Neuron (in vitro differentiated cells): Measurements from ENCODE around the gene TBL1Y.
"Not testable (repeated sequence)": the region's sequence is repeated elsewhere in the genome, so short reads cannot be mapped to it uniquely, and the experiment has no call there.

ENCODE experiments used
- H2AFZ ChIP-seq: one replicate; pipeline ENCODE4 v1.6.1; 2013; ENCODE audit warnings: low read depth, mild to moderate bottlenecking, inconsistent platforms, low read length, moderate library complexity
- H3K27me3 ChIP-seq: one replicate; pipeline ENCODE4 v1.6.1; 2013; ENCODE audit warnings: low read length; ENCODE audit not compliant: insufficient read depth
- H3K36me3 ChIP-seq: one replicate; pipeline ENCODE4 v1.6.1; 2013; ENCODE audit warnings: low read length; ENCODE audit not compliant: insufficient read depth
- H3K4me1 ChIP-seq: one replicate; pipeline ENCODE4 v1.6.1; 2013; ENCODE audit warnings: low read length; ENCODE audit not compliant: insufficient read depth
- H3K4me3 ChIP-seq: 2 replicates; pipeline ENCODE4 v1.5.1; 2013; ENCODE audit warnings: mild to moderate bottlenecking, low read length, moderate library complexity
- H3K9me3 ChIP-seq: one replicate; pipeline ENCODE4 v1.6.1; 2013; ENCODE audit warnings: low read length

The TBL1Y gene

DNA sequence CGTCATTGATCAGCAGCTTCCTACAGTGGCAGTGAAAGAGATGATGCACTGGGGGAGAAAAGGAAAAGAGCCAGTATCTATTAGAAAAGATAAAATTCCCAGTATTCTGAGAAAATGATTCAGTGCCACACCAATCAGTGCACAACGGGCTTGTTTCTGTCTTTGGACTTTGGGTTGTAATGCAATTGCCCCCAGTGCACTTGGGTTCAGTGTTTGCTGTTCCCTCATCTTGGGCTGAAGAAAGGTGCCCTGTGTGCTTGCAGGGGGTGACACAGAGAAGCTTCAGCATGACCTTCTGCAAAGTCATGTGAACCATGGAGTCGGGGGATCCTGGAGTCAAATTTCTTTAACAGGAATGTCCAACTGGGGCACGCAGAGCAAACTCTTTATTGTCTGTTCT lies 131.5 kb downstream of the TBL1Y start:
- H3K4me3 ChIP-seq = no peak overlapping the region
- H3K36me3 ChIP-seq = no peaks in the 10 kb centered on the region
- H2AFZ ChIP-seq = no peak overlapping the region
- H3K4me1 ChIP-seq = no peaks in the 10 kb centered on the region
- no peaks in the 10 kb centered on the region for H3K27me3 ChIP-seq
- no peaks in the 10 kb centered on the region for H3K9me3 ChIP-seq

- H2AFZ ChIP-seq, H3K27me3 ChIP-seq, H3K4me3 ChIP-seq, H3K36me3 ChIP-seq, H3K9me3 ChIP-seq, H3K4me1 ChIP-seq: not testable (repeated sequence)
Observed at GRCh38 chrY:7052461-7052860, 142.0 kb downstream of the TBL1Y start.

- H3K4me1 ChIP-seq = no peaks in the 10 kb centered on the region
- H2AFZ ChIP-seq = no peak overlapping the region
- H3K27me3 ChIP-seq = no peaks in the 10 kb centered on the region
- H3K9me3 ChIP-seq = no peaks in the 10 kb centered on the region
- no peak overlapping the region for H3K4me3 ChIP-seq
- no peaks in the 10 kb centered on the region for H3K36me3 ChIP-seq
Observed at GRCh38 chrY:7056886-7057285, 146.4 kb downstream of the TBL1Y start.

DNA sequence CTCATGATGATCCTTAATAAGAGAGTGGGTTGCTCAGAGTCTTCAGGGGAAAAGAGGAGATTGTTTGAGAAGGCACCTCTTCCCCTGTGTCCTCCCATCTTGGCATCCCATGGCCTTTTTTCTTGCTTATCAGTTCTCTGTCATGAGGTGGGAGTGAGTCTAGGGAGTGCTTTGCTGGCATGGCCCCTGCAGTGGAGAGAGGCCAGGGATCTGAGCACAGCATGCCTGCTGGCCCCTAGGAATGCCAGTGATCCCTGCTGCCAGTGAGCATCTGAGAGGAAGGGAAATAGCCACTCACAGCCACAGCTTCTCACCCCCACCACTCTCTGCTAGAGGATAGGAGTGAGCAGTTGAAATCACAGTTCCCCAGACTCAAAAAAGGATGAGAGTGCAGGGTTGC lies 168.2 kb downstream of the TBL1Y start:
- Histone ChIP-seq H3K4me3 (no peak overlapping the region), H3K4me1 (no peaks in the 10 kb centered on the region), H3K27me3 (no peaks in the 10 kb centered on the region), H2AFZ (no peak overlapping the region), H3K9me3 (no peaks in the 10 kb centered on the region), H3K36me3 (no peaks in the 10 kb centered on the region)

- H3K9me3 ChIP-seq, H2AFZ ChIP-seq, H3K4me3 ChIP-seq, H3K27me3 ChIP-seq, H3K36me3 ChIP-seq, H3K4me1 ChIP-seq: not testable (repeated sequence)
Observed at GRCh38 chrY:7080548-7080947, 170.1 kb downstream of the TBL1Y start.

GRCh38 chrY:7085606-7086005 lies 175.1 kb downstream of the TBL1Y start:
- Histone ChIP-seq H3K4me1 (no peaks in the 10 kb centered on the region), H3K9me3 (no peaks in the 10 kb centered on the region), H3K27me3 (no peaks in the 10 kb centered on the region), H2AFZ (no peak overlapping the region), H3K4me3 (no peak overlapping the region), H3K36me3 (no peaks in the 10 kb centered on the region)

DNA sequence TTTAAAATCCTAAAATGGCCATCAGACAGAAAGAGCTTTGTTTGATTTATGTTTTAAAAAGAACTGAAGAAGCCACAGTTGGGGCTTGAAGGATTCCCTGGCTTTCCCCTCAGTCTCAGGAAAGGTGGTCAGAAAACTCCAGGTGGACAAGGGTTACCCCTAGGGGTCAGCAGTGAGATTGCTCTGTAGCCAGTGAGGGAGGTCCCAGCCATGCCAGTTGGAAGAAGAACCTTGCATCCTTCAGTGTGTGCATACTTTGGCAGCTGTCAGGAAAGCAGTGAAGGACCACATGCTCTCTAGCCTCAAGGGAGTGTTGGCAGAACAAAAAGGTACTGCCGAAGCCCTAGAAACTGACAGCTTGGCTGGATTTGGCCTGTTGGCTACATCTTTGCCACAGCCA lies 182.3 kb downstream of the TBL1Y start:
- no peaks in the 10 kb centered on the region for H3K4me1 ChIP-seq
- H2AFZ ChIP-seq = no peak overlapping the region
- H3K27me3 ChIP-seq = no peaks in the 10 kb centered on the region
- no peaks in the 10 kb centered on the region for H3K9me3 ChIP-seq
- no peak overlapping the region for H3K4me3 ChIP-seq
- no peaks in the 10 kb centered on the region for H3K36me3 ChIP-seq

GRCh38 chrY:7094365-7094764 lies 183.9 kb downstream of the TBL1Y start:
- Histone ChIP-seq H3K36me3 (no peaks in the 10 kb centered on the region), H3K4me3 (no peak overlapping the region), H2AFZ (no peak overlapping the region), H3K27me3 (no peaks in the 10 kb centered on the region), H3K9me3 (no peaks in the 10 kb centered on the region), H3K4me1 (no peaks in the 10 kb centered on the region)

- no peaks in the 10 kb centered on the region for H3K27me3 ChIP-seq
- no peak overlapping the region for H2AFZ ChIP-seq
- no peak overlapping the region for H3K4me3 ChIP-seq
Observed at GRCh38 chrY:7097021-7097420, 186.5 kb downstream of the TBL1Y start.

DNA sequence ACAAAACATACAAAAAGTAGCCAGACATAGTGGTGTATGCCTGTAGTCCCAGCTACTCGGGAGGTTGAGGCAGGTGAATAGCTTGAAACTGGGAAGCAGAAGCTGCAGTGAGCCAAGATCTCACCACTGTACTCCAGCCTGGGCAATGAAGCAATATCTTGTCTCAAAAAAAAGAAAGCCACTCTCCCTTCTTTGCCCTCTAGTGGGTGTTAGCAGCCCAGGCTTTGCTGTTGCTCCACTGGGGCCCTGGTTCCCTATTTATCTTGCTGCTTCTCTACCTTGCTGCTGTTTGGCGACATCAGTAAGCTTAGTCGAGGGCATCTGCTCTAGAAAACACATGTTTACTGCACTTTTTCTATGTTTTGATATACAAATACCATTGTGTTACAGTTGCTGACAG lies 189.2 kb downstream of the TBL1Y start:
- no peaks in the 10 kb centered on the region for H3K27me3 ChIP-seq
- H3K9me3 ChIP-seq = no peaks in the 10 kb centered on the region
- no peaks in the 10 kb centered on the region for H3K36me3 ChIP-seq
- H3K4me1 ChIP-seq = no peaks in the 10 kb centered on the region
- H2AFZ ChIP-seq = no peak overlapping the region
- H3K4me3 ChIP-seq = no peak overlapping the region

More at GRCh38 chrY:7097021-7097420, 186.5 kb downstream of the TBL1Y start:
- Histone ChIP-seq H3K4me1 (no peaks in the 10 kb centered on the region), H3K36me3 (no peaks in the 10 kb centered on the region), H3K9me3 (no peaks in the 10 kb centered on the region)

- Histone ChIP-seq H3K4me1 (no peaks in the 10 kb centered on the region), H3K9me3 (no peaks in the 10 kb centered on the region), H2AFZ (no peak overlapping the region), H3K36me3 (no peaks in the 10 kb centered on the region), H3K4me3 (no peak overlapping the region), H3K27me3 (no peaks in the 10 kb centered on the region)
Observed at GRCh38 chrY:7102680-7103079, 192.2 kb downstream of the TBL1Y start.

DNA sequence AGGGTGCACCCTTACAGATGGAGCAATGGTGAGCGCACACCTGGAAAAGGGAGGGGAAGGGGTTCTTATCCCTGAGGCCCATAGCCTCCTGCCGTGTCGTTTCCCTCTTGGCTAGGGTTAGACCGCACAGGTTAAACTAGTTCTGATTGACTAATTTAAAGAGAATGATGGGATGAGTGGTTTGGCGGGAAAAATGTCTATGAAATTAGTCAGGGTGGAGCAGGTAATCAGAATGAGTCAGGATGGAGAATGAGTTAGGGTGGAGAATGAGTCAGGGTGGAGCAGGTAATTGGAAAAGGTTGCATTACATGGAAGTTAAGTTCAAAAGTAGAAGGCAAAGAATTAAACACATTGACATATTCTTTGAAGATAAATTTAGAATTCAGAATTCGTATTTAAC lies 196.7 kb downstream of the TBL1Y start:
- Histone ChIP-seq H3K4me1 (no peaks in the 10 kb centered on the region), H2AFZ (no peak overlapping the region), H3K9me3 (no peaks in the 10 kb centered on the region), H3K36me3 (no peaks in the 10 kb centered on the region), H3K27me3 (no peaks in the 10 kb centered on the region), H3K4me3 (no peak overlapping the region)

DNA sequence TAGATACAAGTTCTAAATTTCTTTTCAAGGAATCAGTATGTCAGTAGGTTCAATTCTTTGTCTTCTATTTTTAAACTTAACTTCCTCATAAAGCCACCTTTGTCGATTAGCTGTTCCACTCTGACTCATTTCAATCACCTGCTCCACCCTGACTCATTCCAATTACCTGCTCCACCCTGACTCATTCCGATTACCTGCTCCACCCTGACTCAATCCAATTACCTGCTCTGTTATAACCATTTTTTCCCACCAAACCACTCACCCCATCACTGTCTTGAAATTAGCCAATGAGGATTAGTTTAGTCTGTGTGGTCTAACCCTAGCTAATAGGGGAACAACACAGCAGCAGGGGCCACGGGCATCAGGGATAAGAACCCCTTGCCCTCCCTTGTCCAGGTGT lies 199.6 kb downstream of the TBL1Y start:
- no peaks in the 10 kb centered on the region for H3K36me3 ChIP-seq
- H3K4me3 ChIP-seq = no peak overlapping the region
- H3K4me1 ChIP-seq = no peaks in the 10 kb centered on the region
- H2AFZ ChIP-seq = no peak overlapping the region
- no peaks in the 10 kb centered on the region for H3K9me3 ChIP-seq
- no peaks in the 10 kb centered on the region for H3K27me3 ChIP-seq

DNA sequence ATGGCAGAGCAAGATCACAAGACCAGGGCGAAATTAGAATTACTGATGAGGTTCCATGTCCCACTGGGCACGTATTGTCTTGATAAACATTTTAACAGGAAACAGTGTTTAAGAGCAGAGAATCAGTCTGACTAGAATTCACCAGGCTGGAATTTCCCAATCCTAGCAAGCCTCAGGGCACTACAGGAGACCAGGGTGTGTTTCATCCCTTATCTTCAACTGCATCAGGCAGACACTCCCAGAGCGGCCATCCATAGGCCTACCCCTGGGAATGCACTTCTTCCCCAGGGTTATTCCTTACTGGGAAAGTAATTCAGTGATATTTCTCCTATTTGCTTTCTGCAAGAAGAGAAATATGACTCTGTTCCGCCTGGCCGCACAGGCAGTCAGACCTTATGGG lies 205.4 kb downstream of the TBL1Y start:
- no peaks in the 10 kb centered on the region for H3K27me3 ChIP-seq
- H3K9me3 ChIP-seq = no peaks in the 10 kb centered on the region
- no peak overlapping the region for H2AFZ ChIP-seq
- H3K36me3 ChIP-seq = no peaks in the 10 kb centered on the region
- no peaks in the 10 kb centered on the region for H3K4me1 ChIP-seq
- H3K4me3 ChIP-seq = no peak overlapping the region
